ENCODE results near the gene PCDH1.

Gene PCDH1

GRCh38 chr5:141873933-141874261 is 4.3 kb downstream of the PCDH1 start:
- DNase-seq (ENCODE audit: low read depth), result no peak

- DNase-seq (ENCODE audit: low read depth), result peak; percentile 33
These were observed 5.5 kb downstream of the PCDH1 start for GRCh38 chr5:141872496-141873356.

GRCh38 chr5:141871870-141872269 is 6.3 kb downstream of the PCDH1 start:
- DNase-seq (ENCODE audit: low read depth), result no peak

GRCh38 chr5:141870871-141871270 is 7.3 kb downstream of the PCDH1 start:
- no peak for DNase-seq (ENCODE audit: low read depth)

GRCh38 chr5:141870228-141870627 is 8.0 kb downstream of the PCDH1 start:
- DNase-seq (ENCODE audit: low read depth), result no peak

GRCh38 chr5:141869514-141869913 is 8.7 kb downstream of the PCDH1 start:
- no peak for DNase-seq (ENCODE audit: low read depth)

GRCh38 chr5:141869040-141869439 is 9.2 kb downstream of the PCDH1 start:
- no peak for DNase-seq (ENCODE audit: low read depth)

- no peak for DNase-seq (ENCODE audit: low read depth)
These were observed 9.7 kb downstream of the PCDH1 start for GRCh38 chr5:141868541-141868940.

GRCh38 chr5:141867651-141868050 is 10.6 kb downstream of the PCDH1 start:
- no peak for DNase-seq (ENCODE audit: low read depth)

- no peak for DNase-seq (ENCODE audit: low read depth)
These were observed 11.1 kb downstream of the PCDH1 start for GRCh38 chr5:141867139-141867538.

GRCh38 chr5:141866096-141866495 is 12.1 kb downstream of the PCDH1 start:
- no peak for DNase-seq (ENCODE audit: low read depth)

GRCh38 chr5:141865406-141865805 is 12.8 kb downstream of the PCDH1 start:
- DNase-seq (ENCODE audit: low read depth), result no peak

GRCh38 chr5:141864371-141865370 is 13.5 kb downstream of the PCDH1 start:
- DNase-seq (ENCODE audit: low read depth), result no peak

- no peak for DNase-seq (ENCODE audit: low read depth)
These were observed 14.5 kb downstream of the PCDH1 start for GRCh38 chr5:141863569-141864178.

GRCh38 chr5:141862936-141863543 is 15.2 kb downstream of the PCDH1 start:
- DNase-seq (ENCODE audit: low read depth), result no peak

- no peak for DNase-seq (ENCODE audit: low read depth)
These were observed 17.0 kb downstream of the PCDH1 start for GRCh38 chr5:141861194-141861593.

GRCh38 chr5:141858079-141858765 is 20.0 kb downstream of the PCDH1 start:
- DNase-seq (ENCODE audit: low read depth), result no peak

GRCh38 chr5:141857226-141857625 is 21.0 kb downstream of the PCDH1 start:
- no peak for DNase-seq (ENCODE audit: low read depth)

GRCh38 chr5:141856037-141856790 is 22.0 kb downstream of the PCDH1 start:
- DNase-seq (ENCODE audit: low read depth), result no peak

- no peak for DNase-seq (ENCODE audit: low read depth)
These were observed 22.8 kb downstream of the PCDH1 start for GRCh38 chr5:141855265-141856036.

Data from amniotic epithelial cell (primary cell).